Measurements from ENCODE around the gene STRAP.
"Not testable (repeated sequence)": the region's sequence is repeated elsewhere in the genome, so short reads cannot be mapped to it uniquely, and the experiment has no call there.

STRAP gene

DNA sequence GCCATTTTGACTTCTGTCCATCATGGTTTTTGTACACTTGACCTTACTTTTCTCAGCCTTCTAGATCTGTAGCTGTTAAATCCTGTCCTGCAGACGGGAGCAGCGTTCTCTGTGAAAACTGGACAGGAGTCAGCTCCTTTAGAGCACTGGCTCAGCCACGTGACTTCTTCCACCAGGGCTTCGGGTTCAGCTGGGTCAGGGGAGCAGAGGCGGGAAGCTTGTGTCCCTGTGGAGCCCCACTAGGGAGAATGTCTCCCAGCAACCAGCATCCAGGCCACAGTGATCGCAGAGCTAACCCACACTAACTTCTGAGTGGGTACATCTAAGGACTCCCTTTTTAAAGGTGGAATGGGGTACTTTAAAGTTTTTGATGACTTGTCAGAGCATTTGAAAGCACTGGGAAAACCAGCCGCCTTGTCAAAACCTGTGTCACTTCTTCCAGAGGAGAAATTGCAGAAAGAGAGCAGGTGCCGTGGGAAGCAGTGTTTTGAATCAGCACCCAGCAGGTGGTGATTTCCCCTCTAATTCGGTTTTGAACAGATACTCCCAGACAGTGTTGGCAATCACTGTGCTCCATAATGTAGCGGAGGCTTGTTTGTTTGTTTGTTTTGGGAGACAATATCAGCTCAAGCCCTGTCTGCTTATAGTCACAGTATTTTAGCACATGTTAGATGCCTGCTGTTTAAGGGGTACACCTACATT lies 46.8 kb downstream of the STRAP start:
- DNase-seq = no peak

DNA sequence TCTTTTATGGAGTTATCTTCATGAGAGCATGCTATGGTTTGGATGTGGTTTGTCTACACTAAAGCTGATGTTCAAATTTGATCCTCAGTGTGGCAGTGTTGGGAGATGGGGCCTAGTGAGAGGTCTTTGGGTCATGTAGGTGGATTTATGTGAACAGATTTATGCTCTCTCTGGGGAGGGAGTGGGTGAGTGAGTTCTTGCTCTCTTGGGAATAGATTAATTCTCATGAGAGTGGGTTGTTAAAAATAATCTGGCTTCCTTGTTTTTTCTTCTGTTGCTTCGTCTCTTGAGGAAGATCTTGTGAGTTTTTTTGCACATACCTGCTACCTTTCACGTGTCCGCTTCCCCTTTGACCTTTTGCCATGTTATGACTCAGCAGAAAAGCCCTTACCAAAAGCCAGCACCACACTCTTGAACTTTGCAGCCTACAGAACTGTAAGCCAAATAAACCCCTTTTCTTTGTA lies 49.4 kb downstream of the STRAP start:
- no peak for DNase-seq

DNA sequence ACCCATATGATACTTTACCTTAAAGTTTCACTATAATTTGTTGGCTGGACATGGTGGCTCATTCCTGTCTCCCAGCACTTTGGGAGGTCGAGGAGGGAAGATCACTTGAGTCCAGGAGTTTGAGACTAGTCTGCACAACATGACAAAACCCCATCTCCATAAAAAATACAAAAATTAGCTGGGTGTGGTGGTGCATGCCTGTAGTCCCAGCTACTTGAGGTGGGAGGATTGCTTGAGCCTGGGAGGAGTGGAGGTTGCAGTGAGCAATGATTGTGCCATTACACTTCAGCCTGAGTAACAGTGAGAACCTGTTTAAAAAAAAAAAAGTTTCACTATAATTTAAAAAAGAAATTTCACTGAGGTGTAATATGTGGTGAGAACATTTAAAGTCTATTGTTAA lies 50.1 kb downstream of the STRAP start:
- DNase-seq = no peak

DNA sequence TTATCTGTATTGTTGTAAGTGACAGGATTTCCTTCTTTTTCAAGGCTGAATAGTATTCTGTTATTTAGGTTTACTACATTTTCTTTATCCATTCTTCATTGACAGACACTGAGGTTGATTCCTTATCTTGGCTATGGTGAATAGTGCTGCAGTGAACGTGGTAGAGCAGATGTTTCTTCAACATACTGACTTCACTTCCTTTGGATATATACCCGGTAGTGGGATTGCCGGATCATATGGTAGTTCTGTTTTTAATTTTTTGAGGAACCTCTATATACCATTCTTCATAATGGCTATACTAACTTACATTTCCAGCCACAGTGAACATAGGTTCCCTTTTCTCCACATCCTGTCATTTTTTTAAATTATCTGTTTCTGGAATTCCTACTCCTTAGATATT lies 50.8 kb downstream of the STRAP start:
- DNase-seq = no peak

DNA sequence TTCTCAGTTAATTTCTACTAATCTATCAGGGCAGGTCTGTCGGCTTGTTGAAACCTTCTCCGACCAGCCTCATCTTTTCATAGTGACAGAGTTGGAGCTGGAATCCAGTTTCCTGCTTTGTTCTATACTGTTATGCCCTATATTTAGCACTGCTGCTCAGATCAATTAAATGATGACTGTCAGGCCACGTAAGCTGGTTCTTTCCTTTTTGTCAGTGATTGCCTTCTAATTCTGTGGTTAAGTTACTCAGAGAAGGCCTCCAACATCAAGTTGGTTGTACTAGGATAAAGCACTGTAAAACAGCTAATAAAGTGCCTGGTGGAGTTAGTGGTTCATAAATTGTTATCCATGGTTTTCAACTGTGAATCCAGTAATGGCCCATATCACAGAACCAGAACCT lies 51.6 kb downstream of the STRAP start:
- DNase-seq = no peak

DNA sequence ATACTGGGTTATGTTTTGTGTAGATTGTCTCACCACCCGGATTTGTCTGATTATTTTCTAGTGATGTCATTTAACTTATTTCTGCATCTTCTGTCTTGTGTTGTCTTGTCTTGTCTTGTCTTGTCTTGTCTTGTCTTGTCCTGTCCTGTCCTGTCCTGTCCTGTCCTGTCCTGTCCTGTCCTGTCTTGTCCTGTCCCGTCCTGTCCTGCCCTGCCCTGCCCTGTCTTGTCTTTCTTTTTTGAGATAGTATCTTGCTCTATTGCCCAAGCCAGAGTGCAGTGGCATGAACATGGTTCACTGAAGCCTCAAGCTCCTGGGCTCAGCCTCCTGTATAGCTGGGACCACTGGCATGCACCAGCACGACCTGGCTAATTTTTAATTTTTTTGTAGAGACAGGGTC lies 54.6 kb downstream of the STRAP start:
- DNase-seq = no peak

DNA sequence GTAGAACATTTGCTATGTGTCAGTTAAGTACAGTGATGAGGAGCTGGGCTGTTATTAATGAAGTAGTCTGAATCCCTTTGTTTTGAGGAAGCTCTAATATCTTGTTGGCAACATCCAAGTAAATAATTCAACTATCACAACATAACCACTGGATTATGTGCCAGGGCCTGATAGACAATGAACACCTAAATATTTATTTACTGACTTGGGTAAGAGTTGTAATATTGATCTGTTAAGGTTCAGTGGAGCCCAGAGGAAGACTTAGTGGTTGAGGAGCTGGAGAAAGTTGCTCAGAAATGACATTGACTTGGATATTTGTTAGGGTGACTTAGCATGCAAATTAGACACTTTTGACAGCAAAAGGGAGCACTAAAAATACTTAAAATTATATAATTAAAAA lies 55.7 kb downstream of the STRAP start:
- no peak for DNase-seq

DNA sequence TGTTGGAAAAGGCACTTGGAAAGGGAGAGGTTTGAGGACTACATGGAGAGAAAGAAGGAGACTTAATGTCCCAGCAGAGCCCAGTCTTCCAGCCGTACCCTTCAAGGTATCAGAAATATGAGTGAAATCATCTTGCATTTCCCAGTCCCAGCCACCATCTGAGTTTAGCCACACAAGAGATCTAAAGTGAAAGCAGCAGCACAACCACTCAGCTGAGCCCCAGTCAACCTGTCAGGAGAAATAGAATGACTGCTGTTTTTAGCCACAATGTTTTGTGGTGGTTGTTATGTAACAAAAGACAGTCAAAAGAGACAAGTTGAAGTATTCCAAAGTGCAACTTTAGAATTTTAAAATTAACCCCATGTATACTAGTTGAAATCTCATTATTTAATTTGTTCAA lies 56.9 kb downstream of the STRAP start:
- no peak for DNase-seq

DNA sequence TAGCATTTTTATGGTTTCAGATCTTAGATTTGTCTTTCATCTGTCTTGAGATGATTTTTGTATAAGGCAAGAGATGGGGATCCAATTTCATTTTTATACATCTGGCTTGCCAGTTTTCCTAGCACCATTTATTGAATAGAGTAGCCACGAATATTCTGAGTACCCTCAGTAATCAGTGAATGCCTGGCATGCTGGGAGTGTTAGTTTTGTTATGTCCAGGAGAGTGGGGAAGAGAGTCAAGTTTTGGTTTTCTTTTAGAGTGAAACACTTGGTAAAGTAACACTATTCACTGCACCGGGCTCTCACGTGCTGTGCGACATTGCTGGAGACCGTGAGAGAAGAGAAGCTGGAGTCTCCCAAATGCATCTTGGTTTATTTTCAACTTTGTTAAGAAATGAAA lies 60.3 kb downstream of the STRAP start:
- DNase-seq = no peak

DNA sequence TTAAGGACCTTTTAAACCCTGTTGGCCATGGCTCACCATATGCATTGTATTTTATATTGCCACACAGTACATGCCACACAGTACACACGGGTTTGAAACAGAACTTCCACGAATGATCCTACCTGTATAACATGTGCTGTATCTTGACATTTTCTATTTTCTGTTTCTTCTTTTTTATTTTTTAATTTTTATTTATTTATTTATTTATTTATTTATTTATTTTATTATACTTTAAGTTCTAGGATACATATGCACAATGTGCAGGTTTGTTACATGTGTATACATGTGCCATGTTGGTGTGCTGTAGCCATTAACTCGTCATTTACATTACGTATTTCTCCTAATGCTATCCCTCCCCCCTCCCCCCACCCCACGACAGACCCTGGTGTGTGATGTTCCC lies 61.3 kb downstream of the STRAP start:
- not testable (repeated sequence) for DNase-seq

DNA sequence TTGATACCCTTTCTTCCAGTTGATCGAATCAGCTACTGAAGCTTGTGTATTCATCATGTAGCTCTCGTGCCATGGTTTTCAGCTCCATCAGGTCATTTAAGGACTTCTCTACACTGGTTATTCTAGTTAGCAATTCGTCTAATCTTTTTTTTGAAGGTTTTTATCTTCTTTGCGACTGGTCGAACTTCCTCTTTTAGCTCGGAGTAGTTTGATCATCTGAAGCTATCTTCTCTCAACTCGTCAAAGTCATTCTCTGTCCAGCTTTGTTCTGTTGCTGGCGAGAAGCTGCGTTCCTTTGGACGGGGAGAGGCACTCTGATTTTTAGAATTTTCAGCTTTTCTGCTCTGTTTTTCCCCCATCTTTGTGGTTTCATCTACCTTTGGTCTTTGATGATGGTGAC lies 66.3 kb downstream of the STRAP start:
- not testable (repeated sequence) for DNase-seq

Data from T1000 (cell line).